Esophagus muscularis mucosa (tissue), 4 donors: ENCODE data around the gene NAV2. TPM values are rescaled to one million over a fixed set of nuclear protein-coding genes. Genes with fewer than 3 reads are reported as not detected.
"Not testable (repeated sequence)": the region's sequence is repeated elsewhere in the genome, so short reads cannot be mapped to it uniquely, and the experiment has no call there.

Experiments used
- DNase-seq: peaks from one replicate; pipeline ENCODE4 v3.0.0-alpha.2; 2017; ENCODE audit errors: extremely low spot score
- H3K27ac ChIP-seq, 4 donors: fragments of 200-600 bp; sonication (generic); replicated peaks in 1 of 4; 1 replicate in 3 of 4; 2 replicates in 1 of 4; pipeline ENCODE4 v1.5.1; 2016 to 2019; ENCODE audit warnings: mild to moderate bottlenecking in 1 of 4
- H3K27me3 ChIP-seq, 4 donors: fragments of 200-600 bp; sonication (generic); one replicate each; pipeline versions ENCODE4 v1.5.1 to v1.6.0; 2016 to 2019
- H3K36me3 ChIP-seq, 4 donors: fragments of 200-600 bp; sonication (generic); one replicate each; pipeline ENCODE4 v1.5.1; 2016 to 2019
- H3K4me1 ChIP-seq, 4 donors: fragments of 200-600 bp; sonication (generic); one replicate each; pipeline ENCODE4 v1.5.1; 2016 to 2019
- H3K4me3 ChIP-seq, 4 donors: fragments of 200-600 bp; sonication (generic); 1 replicate in 2 of 4; 2 replicates in 2 of 4; pipeline ENCODE4 v1.5.1; 2016 to 2019; ENCODE audit warnings: mild to moderate bottlenecking in 4 of 4, moderate library complexity in 1 of 4
- H3K9me3 ChIP-seq, 4 donors: fragments of 200-600 bp; sonication (generic); 1 replicate in 3 of 4; 2 replicates in 1 of 4; pipeline ENCODE4 v1.5.1; 2016 to 2019
- CTCF ChIP-seq, 3 experiments: fragments of 200-600 bp in 2 of 3; fragments of 450-650 bp in 1 of 3; sonication (generic) in 2 of 3; IDR thresholded peaks; one replicate each; pipeline ENCODE4 v1.5.1; 2017 to 2019; ENCODE audit warnings: antibody characterized with exemption in 3 of 3, mild to moderate bottlenecking in 2 of 3, moderate library complexity in 1 of 3
- EP300 ChIP-seq: sonication (generic); formaldehyde crosslinking; IDR thresholded peaks from one replicate; pipeline ENCODE4 v1.6.1; 2017; ENCODE audit warnings: antibody characterized with exemption
- POLR2A ChIP-seq: fragments of 450-650 bp; IDR thresholded peaks from one replicate; pipeline ENCODE4 v1.6.1; 2017; ENCODE audit warnings: antibody characterized with exemption, moderate library complexity, mild to moderate bottlenecking, low read depth
- POLR2AphosphoS5 ChIP-seq, 2 donors: sonication (generic); formaldehyde crosslinking; IDR thresholded peaks; one replicate each; pipeline ENCODE4 v1.6.1; 2017; ENCODE audit warnings: antibody characterized with exemption in 2 of 2
- WGBS: methylation state at CpG from one replicate; pipeline ENCODE4 v1.1.5; 2018; 5-methylcytosine and 5-hydroxymethylcytosine counted together
- intact Hi-C: fragments of 100-400 bp; cut with DNase I; formaldehyde crosslinking; loops from one replicate; pipeline ENCODE4 v1.15.1; 2023
- total RNA-seq, 4 donors: library from RNA; depleted of rRNA; stranded (reverse); fragments of >200 nt; gene quantifications; one replicate each; pipeline versions ENCODE4 v1.1.0 to v1.2.1, GENCODE V29; 2016

The NAV2 gene
- total RNA-seq, 4 donors from 2014 or later = 21.9 to 57.0 (median 37.5) TPM

DNA sequence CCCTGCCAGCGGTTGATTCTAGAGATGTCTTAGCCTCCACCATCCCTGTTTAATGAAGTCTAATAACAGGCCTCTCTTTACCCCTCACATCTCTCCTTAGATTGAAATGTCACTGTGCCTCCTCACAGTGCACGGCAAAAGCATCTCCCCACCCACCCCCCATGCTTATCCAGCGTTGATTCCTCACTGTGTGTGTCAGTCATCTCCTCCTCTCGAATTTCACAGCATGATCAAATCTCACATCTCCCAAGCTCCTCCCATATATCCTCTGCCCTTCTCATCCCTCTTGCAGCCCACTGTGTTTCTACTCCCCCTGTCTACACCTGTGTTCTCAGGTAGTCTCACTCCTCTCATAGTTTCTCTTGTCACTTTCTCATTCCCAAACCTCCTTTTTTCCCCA lies 363.0 kb downstream of the NAV2 start:
- H3K4me3 ChIP-seq = no peak overlapping the region
- 82% methylated on average over 4 of the region's 4 CpGs for WGBS
- H3K9me3 ChIP-seq = no peaks in the 10 kb centered on the region
- TF ChIP-seq POLR2AphosphoS5 (IDR thresholded peaks at IDR 0.05) (no peak), CTCF (IDR thresholded peaks at IDR 0.05) (no peak), POLR2A (no peak), EP300 (no peak)
- H3K36me3 ChIP-seq = peaks cover 33 to 59% (median 48%) of the 10 kb centered on the region in 4 donors
- no peaks in the 10 kb centered on the region for H3K27me3 ChIP-seq
- intact Hi-C loops = no loop called here
- H3K4me1 ChIP-seq = no peaks in the 10 kb centered on the region
- DNase-seq = no peak
- no peak overlapping the region for H3K27ac ChIP-seq

DNA sequence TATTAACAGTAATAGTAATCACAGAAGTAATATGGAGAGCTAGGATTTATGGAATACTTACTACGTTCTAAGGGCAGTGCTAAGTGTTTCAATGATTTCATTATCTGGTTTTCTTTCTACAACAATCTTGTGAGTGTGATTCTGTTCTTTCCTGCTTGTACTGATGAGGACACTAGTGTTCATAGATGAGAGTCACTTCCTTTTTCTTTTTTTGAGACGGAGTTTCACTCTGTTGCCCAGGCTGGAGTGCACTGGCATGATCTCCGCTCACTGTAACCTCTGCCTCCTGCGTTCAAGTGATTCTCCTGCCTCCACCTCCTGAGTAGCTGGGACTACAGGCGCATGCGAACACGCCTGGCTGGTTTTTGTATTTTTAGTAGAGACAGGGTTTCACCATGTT lies 366.2 kb downstream of the NAV2 start:
- no peak for DNase-seq
- no peak overlapping the region for H3K4me3 ChIP-seq
- WGBS = 95% methylated on average over 7 of the region's 7 CpGs
- no peak overlapping the region for H3K27ac ChIP-seq
- H3K9me3 ChIP-seq = no peaks in the 10 kb centered on the region
- TF ChIP-seq POLR2A (no peak), EP300 (no peak), CTCF (IDR thresholded peaks at IDR 0.05) (no peak), POLR2AphosphoS5 (IDR thresholded peaks at IDR 0.05) (no peak)
- peaks cover 50 to 86% (median 78%) of the 10 kb centered on the region in 4 donors for H3K36me3 ChIP-seq
- no peaks in the 10 kb centered on the region for H3K4me1 ChIP-seq
- no peaks in the 10 kb centered on the region for H3K27me3 ChIP-seq
- intact Hi-C loops = no loop called here

GRCh38 chr11:20080032-20080685 lies 367.5 kb downstream of the NAV2 start:
- H3K9me3 ChIP-seq = no peaks in the 10 kb centered on the region
- no peaks in the 10 kb centered on the region for H3K27me3 ChIP-seq
- peaks cover 58 to 99% (median 89%) of the 10 kb centered on the region in 4 donors for H3K36me3 ChIP-seq
- intact Hi-C loops = no loop called here
- no peak overlapping the region for H3K27ac ChIP-seq
- H3K4me1 ChIP-seq = no peaks in the 10 kb centered on the region
- DNase-seq = no peak
- TF ChIP-seq EP300 (no peak), CTCF (IDR thresholded peaks at IDR 0.05) (no peak), POLR2A (no peak), POLR2AphosphoS5 (IDR thresholded peaks at IDR 0.05) (no peak)
- H3K4me3 ChIP-seq = no peak overlapping the region
- 85% methylated on average over 7 of the region's 9 CpGs for WGBS

DNA sequence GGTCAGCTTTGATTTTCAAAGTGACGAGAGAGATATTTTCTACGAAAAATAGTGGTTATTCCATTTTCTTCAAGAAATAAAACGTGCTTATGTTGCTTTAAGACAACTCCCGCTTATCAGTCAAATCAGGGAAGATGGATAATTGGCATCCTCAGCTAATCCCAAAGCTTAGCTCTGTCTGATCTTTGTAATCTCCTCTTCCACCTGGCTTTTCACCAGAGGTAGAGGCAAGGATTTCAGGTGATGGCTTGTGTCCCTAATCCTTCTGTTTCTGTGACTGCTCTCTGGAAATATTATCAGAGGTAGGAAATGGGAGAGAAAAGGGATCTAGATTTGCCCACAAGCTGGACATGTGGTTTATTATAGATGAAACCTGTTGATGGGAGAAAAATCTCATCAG lies 368.7 kb downstream of the NAV2 start:
- no peak for DNase-seq
- TF ChIP-seq POLR2AphosphoS5 (IDR thresholded peaks at IDR 0.05) (no peak), EP300 (no peak), POLR2A (no peak), CTCF (IDR thresholded peaks at IDR 0.05) (no peak)
- Histone ChIP-seq H3K27ac (no peak overlapping the region), H3K4me3 (no peak overlapping the region), H3K9me3 (no peaks in the 10 kb centered on the region), H3K36me3 (peaks cover 48 to 100% (median 92%) of the 10 kb centered on the region in 4 donors), H3K4me1 (no peaks in the 10 kb centered on the region), H3K27me3 (no peaks in the 10 kb centered on the region)
- WGBS = 95% methylated on average over 4 of the region's 4 CpGs
- intact Hi-C loops = no loop called here

GRCh38 chr11:20083877-20084276 lies 371.2 kb downstream of the NAV2 start:
- DNase-seq, H3K4me1 ChIP-seq, H3K27me3 ChIP-seq, intact Hi-C loops, H3K27ac ChIP-seq, H3K4me3 ChIP-seq, H3K9me3 ChIP-seq: not testable (repeated sequence)
- WGBS = 82% methylated on average over 3 of the region's 3 CpGs
- H3K36me3 ChIP-seq = peaks cover 38 to 100% (median 88%) of the 10 kb centered on the region in 4 donors
